CD14-positive monocyte (primary cell): ENCODE data around the gene FH. TPM values are rescaled to one million over a fixed set of nuclear protein-coding genes. Genes with fewer than 3 reads are reported as not detected.

Source experiments
- DNase-seq, 3 donors: peaks; one replicate each; pipeline ENCODE4 v3.0.0-alpha.2; 2011 to 2022
- H2AFZ ChIP-seq: 2 replicates; pipeline ENCODE4 v1.6.0; 2012; ENCODE audit warnings: mild to moderate bottlenecking, low read depth, low read length, inconsistent platforms; ENCODE audit not compliant: insufficient read depth, poor library complexity, severe bottlenecking
- H3K27ac ChIP-seq, 2 donors: 1 replicate in 1 of 2; 2 replicates in 1 of 2; pipeline ENCODE4 v1.5.1; 2012 to 2013; ENCODE audit warnings: low read length in 2 of 2, control low read depth in 1 of 2, inconsistent platforms in 1 of 2, low read depth in 1 of 2, mild to moderate bottlenecking in 1 of 2
- H3K27me3 ChIP-seq, 2 donors: one replicate each; pipeline versions ENCODE4 v1.6.0 to v1.6.1; 2011 to 2013; ENCODE audit warnings: low read length in 2 of 2; ENCODE audit not compliant: control insufficient read depth in 2 of 2, insufficient read depth in 2 of 2
- H3K36me3 ChIP-seq, 2 donors: replicated peaks in 1 of 2; 1 replicate in 1 of 2; 2 replicates in 1 of 2; pipeline versions ENCODE4 v1.5.1 to v1.6.1; 2012 to 2013; ENCODE audit warnings: low read length in 2 of 2, control low read depth in 1 of 2, inconsistent platforms in 1 of 2, mild to moderate bottlenecking in 1 of 2; ENCODE audit not compliant: insufficient read depth in 2 of 2, control insufficient read depth in 1 of 2
- H3K4me1 ChIP-seq, 2 donors: 1 replicate in 1 of 2; 2 replicates in 1 of 2; pipeline versions ENCODE4 v1.5.1 to v1.6.1; 2012 to 2013; ENCODE audit warnings: low read length in 2 of 2, control low read depth in 1 of 2, inconsistent platforms in 1 of 2, mild to moderate bottlenecking in 1 of 2, moderate library complexity in 1 of 2; ENCODE audit not compliant: insufficient read depth in 2 of 2, control insufficient read depth in 1 of 2
- H3K4me2 ChIP-seq: replicated peaks from 2 replicates; pipeline ENCODE3; 2012; ENCODE audit warnings: low read length, moderate library complexity, mild to moderate bottlenecking; ENCODE audit not compliant: poor library complexity, severe bottlenecking; ENCODE audit errors: extremely low read depth
- H3K4me3 ChIP-seq, 3 experiments: fragments of 200-600 bp in 1 of 3; sonication (generic) in 1 of 3; replicated peaks in 1 of 3; 1 replicate in 2 of 3; 2 replicates in 1 of 3; pipeline ENCODE4 v1.5.1; 2011 to 2013; ENCODE audit warnings: low read length in 3 of 3, mild to moderate bottlenecking in 3 of 3, control low read depth in 2 of 3, low read depth in 2 of 3, inconsistent platforms in 1 of 3, moderate library complexity in 1 of 3
- H3K79me2 ChIP-seq: 2 replicates; pipeline ENCODE4 v1.6.0; 2012; ENCODE audit warnings: mild to moderate bottlenecking, control low read depth, inconsistent platforms, low read length, moderate library complexity; ENCODE audit not compliant: insufficient read depth
- H3K9ac ChIP-seq: 2 replicates; pipeline ENCODE4 v1.6.0; 2017; ENCODE audit warnings: low read length, mild to moderate bottlenecking; ENCODE audit not compliant: insufficient read depth, poor library complexity, severe bottlenecking
- H3K9me3 ChIP-seq, 2 donors: replicated peaks in 1 of 2; 1 replicate in 1 of 2; 2 replicates in 1 of 2; pipeline versions ENCODE4 v1.5.1 to v1.6.1; 2012 to 2013; ENCODE audit warnings: low read length in 2 of 2, control low read depth in 1 of 2; ENCODE audit not compliant: control insufficient read depth in 1 of 2, insufficient read depth in 1 of 2
- H4K20me1 ChIP-seq: 2 replicates; pipeline ENCODE4 v1.6.0; 2012; ENCODE audit warnings: mild to moderate bottlenecking, low read length, control low read depth, moderate library complexity; ENCODE audit not compliant: insufficient read depth
- H3K27ac Mint-ChIP-seq, 7 donors: one replicate each; pipeline ENCODE4 v1.8.0; 2020; ENCODE audit warnings: mild to moderate bottlenecking in 7 of 7, mixed read lengths in 7 of 7, moderate library complexity in 6 of 7, inconsistent platforms in 2 of 7
- H3K27me3 Mint-ChIP-seq, 3 donors: one replicate each; pipeline ENCODE4 v1.8.0; 2021 to 2022; ENCODE audit warnings: low read depth in 3 of 3, mild to moderate bottlenecking in 3 of 3, mixed read lengths in 3 of 3, moderate library complexity in 3 of 3, inconsistent platforms in 1 of 3
- H3K36me3 Mint-ChIP-seq, 2 donors: one replicate each; pipeline ENCODE4 v1.8.0; 2020; ENCODE audit warnings: mixed read lengths in 2 of 2, inconsistent platforms in 1 of 2, mild to moderate bottlenecking in 1 of 2
- H3K4me1 Mint-ChIP-seq: one replicate; pipeline ENCODE4 v1.8.0; 2020; ENCODE audit warnings: mild to moderate bottlenecking, mixed read lengths
- H3K4me3 Mint-ChIP-seq, 2 donors: one replicate each; pipeline ENCODE4 v1.8.0; 2020; ENCODE audit warnings: mild to moderate bottlenecking in 2 of 2, mixed read lengths in 2 of 2, moderate library complexity in 1 of 2
- H3K9me3 Mint-ChIP-seq, 7 donors: one replicate each; pipeline ENCODE4 v1.8.0; 2020 to 2022; ENCODE audit warnings: mixed read lengths in 7 of 7, mild to moderate bottlenecking in 6 of 7, moderate library complexity in 6 of 7, inconsistent platforms in 2 of 7
- WGBS: methylation state at CpG from one replicate; pipeline ENCODE4 v1.1.5; 2013; ENCODE audit warnings: missing lambda C conversion rate; ENCODE audit not compliant: insufficient coverage; 5-methylcytosine and 5-hydroxymethylcytosine counted together
- intact Hi-C, 2 donors: fragments of 100-400 bp; cut with micrococcal nuclease; formaldehyde crosslinking; loops; one replicate each; pipeline versions ENCODE4 v1.15.0 to v1.15.1; 2023
- polyA plus RNA-seq, 3 donors: library from polyadenylated mRNA; depleted of rRNA in 1 of 3; unstranded in 2 of 3; stranded (reverse) in 1 of 3; fragments of 300-500 nt in 2 of 3; fragments of >200 nt in 1 of 3; fragmentation: Illumina TruSeq in 2 of 3; gene quantifications; 1 replicate in 2 of 3; 2 replicates in 1 of 3; pipeline ENCODE4 v1.2.3, GENCODE V29; 2012 to 2021
- TF ChIP-seq, protein P1 (sequence below): fragments of 200-600 bp; IDR thresholded peaks from one replicate; pipeline ENCODE4 v1.8.0; 2022; ENCODE audit warnings: antibody characterized with exemption, mild to moderate bottlenecking

FH gene
- polyA plus RNA-seq, 3 donors, result 21.1 to 34.9 (median 32.5) TPM

DNA sequence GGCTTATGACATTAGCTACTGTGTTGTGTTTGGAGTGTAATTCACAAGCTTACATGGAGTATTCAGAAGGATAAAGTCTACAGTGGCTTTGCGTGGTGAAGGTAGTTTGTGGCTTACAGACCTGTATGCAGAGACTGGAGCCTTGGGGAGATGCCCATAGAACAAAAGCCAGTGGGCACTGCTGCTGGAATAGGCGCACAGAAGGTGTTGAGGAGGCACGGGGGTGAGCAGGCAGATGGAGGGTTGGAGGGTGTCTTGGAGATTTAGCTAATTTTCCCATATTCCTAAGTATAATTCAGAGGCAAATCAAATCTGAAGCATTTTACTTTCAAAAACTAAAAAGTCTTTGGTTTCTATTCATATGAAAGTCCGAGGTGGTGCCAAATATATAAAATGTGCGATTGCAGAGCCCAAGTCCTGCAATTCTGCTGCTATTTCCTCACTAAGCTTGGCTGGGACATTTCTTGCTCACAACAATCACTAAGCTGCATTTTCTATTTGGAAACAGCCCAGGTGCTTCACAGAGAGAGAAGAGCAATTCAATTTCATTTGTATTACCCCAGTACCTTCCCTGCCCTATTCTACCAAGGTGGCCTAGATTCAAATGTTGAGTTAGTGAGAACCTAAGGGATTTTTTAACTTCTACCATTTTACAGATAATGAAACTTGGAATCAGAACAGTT is 48.5 kb downstream of the FH start:
- no peak overlapping the region for H3K9ac ChIP-seq
- 100% methylated on average over 1 of the region's 5 CpGs for WGBS
- TF ChIP-seq, protein P1, sequence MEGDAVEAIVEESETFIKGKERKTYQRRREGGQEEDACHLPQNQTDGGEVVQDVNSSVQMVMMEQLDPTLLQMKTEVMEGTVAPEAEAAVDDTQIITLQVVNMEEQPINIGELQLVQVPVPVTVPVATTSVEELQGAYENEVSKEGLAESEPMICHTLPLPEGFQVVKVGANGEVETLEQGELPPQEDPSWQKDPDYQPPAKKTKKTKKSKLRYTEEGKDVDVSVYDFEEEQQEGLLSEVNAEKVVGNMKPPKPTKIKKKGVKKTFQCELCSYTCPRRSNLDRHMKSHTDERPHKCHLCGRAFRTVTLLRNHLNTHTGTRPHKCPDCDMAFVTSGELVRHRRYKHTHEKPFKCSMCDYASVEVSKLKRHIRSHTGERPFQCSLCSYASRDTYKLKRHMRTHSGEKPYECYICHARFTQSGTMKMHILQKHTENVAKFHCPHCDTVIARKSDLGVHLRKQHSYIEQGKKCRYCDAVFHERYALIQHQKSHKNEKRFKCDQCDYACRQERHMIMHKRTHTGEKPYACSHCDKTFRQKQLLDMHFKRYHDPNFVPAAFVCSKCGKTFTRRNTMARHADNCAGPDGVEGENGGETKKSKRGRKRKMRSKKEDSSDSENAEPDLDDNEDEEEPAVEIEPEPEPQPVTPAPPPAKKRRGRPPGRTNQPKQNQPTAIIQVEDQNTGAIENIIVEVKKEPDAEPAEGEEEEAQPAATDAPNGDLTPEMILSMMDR, result no peak
- Mint-ChIP-seq H3K9me3 (peaks cover 0 to 7% (median 0%) of the 10 kb centered on the region in 7 donors), H3K4me3 (no peak overlapping the region), H3K27me3 (peaks cover 1 to 10% (median 4%) of the 10 kb centered on the region in 3 donors), H3K27ac (no peak overlapping the region), H3K36me3 (no peaks in the 10 kb centered on the region), H3K4me1 (no peaks in the 10 kb centered on the region)
- H4K20me1 ChIP-seq, result no peaks in the 10 kb centered on the region
- peaks cover 0 to 3% of the 10 kb centered on the region in 2 donors for H3K27me3 ChIP-seq
- H2AFZ ChIP-seq, result no peak overlapping the region
- H3K9me3 ChIP-seq, result no peaks in the 10 kb centered on the region
- no peak overlapping the region for H3K4me2 ChIP-seq
- no peak for DNase-seq
- no peaks in the 10 kb centered on the region for H3K4me1 ChIP-seq
- H3K4me3 ChIP-seq, result no peak overlapping the region
- H3K79me2 ChIP-seq, result no peaks in the 10 kb centered on the region
- H3K27ac ChIP-seq, result no peak overlapping the region
- intact Hi-C loops, result no loop called here
- H3K36me3 ChIP-seq, result no peaks in the 10 kb centered on the region

DNA sequence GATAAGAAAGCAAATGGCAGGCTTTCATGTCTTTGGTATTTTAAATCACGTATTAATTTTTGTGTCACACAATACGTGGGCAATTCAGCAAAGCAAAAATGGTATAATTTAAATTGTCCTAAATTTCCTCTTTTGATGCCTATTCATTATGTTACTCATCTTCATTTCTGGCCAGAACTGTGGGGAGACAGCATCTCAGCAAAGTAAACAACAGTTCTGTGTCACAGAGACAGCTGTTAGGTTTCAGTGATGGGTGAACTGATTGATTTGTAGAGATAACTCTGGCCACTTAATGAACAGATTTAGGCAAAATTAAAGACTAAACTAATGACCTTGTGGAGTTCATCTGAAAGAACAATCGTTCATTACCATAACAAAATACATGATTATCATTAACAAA is 49.2 kb downstream of the FH start:
- no peaks in the 10 kb centered on the region for H3K36me3 ChIP-seq
- Mint-ChIP-seq H3K36me3 (no peaks in the 10 kb centered on the region), H3K27me3 (peaks cover 1 to 10% (median 4%) of the 10 kb centered on the region in 3 donors), H3K27ac (no peak overlapping the region), H3K4me3 (no peak overlapping the region), H3K4me1 (no peaks in the 10 kb centered on the region), H3K9me3 (peaks cover 0 to 8% (median 1%) of the 10 kb centered on the region in 7 donors)
- H3K9me3 ChIP-seq, result no peaks in the 10 kb centered on the region
- no peaks in the 10 kb centered on the region for H4K20me1 ChIP-seq
- H3K4me2 ChIP-seq, result no peak overlapping the region
- H3K9ac ChIP-seq, result no peak overlapping the region
- TF ChIP-seq, protein P1, result no peak
- no peak overlapping the region for H3K27ac ChIP-seq
- no CpG with 5 or more reads among the region's 3 CpGs for WGBS
- H3K4me1 ChIP-seq, result no peaks in the 10 kb centered on the region
- H3K79me2 ChIP-seq, result no peaks in the 10 kb centered on the region
- no peak overlapping the region for H3K4me3 ChIP-seq
- DNase-seq, result no peak
- H2AFZ ChIP-seq, result no peak overlapping the region
- peaks cover 0 to 3% of the 10 kb centered on the region in 2 donors for H3K27me3 ChIP-seq
- intact Hi-C loops, result no loop called here
